Natural killer cell treated with Interleukin-12 subunit alpha and Interleukin-12 subunit beta and Interleukin-15 and Interleukin-18, amount 100 ng/mL, for 72 hours (primary cell): Measurements from ENCODE around the gene HOMEZ. TPM values are rescaled to one million over a fixed set of nuclear protein-coding genes. Genes with fewer than 3 reads are reported as not detected.

ENCODE experiments used
- ATAC-seq, 2 donors: fragments of 150-1000 bp; cut with Tn5 transposase in 1 of 2; sonication (Bioruptor Pico), chemical (Tn5 transposase) in 1 of 2; 2 replicates each; pipeline ENCODE4 v1.10.0; 2021
- DNase-seq: peaks from one replicate; pipeline ENCODE4 v3.0.0; 2022; ENCODE audit warnings: low spot score
- H3K27ac Mint-ChIP-seq, 2 donors: 1 replicate in 1 of 2; 2 replicates in 1 of 2; pipeline ENCODE4 v1.8.0; 2022; ENCODE audit warnings: mixed read lengths in 2 of 2, mild to moderate bottlenecking in 1 of 2, moderate library complexity in 1 of 2
- H3K27me3 Mint-ChIP-seq, 2 donors: 1 replicate in 1 of 2; 2 replicates in 1 of 2; pipeline ENCODE4 v1.8.0; 2022; ENCODE audit warnings: mixed read lengths in 2 of 2
- H3K36me3 Mint-ChIP-seq: one replicate; pipeline ENCODE4 v1.8.0; 2022; ENCODE audit warnings: mixed read lengths
- H3K4me1 Mint-ChIP-seq, 2 donors: 1 replicate in 1 of 2; 2 replicates in 1 of 2; pipeline ENCODE4 v1.8.0; 2022; ENCODE audit warnings: low read depth in 2 of 2, mixed read lengths in 2 of 2, mild to moderate bottlenecking in 1 of 2
- H3K4me3 Mint-ChIP-seq: one replicate; pipeline ENCODE4 v1.8.0; 2022; ENCODE audit warnings: mixed read lengths
- H3K9me3 Mint-ChIP-seq: 2 replicates; pipeline ENCODE4 v1.8.0; 2022; ENCODE audit warnings: mixed read lengths
- total RNA-seq, 2 donors: library from RNA; stranded (reverse); gene quantifications; one replicate each; pipeline ENCODE4 v1.2.3, GENCODE V29; 2022

Gene HOMEZ
- total RNA-seq, 2 donors from 2014 or later = 5.8 to 7.8 TPM

- H3K4me1 Mint-ChIP-seq = peaks cover 19 to 25% of the 10 kb centered on the region in 2 donors
- H3K27me3 Mint-ChIP-seq = no peaks in the 10 kb centered on the region
- peak overlapping the region; percentile 99 for H3K4me3 Mint-ChIP-seq
- ATAC-seq (peak; percentile 90 to 91), DNase-seq (peak; percentile 99)
- H3K36me3 Mint-ChIP-seq = no peaks in the 10 kb centered on the region
- H3K9me3 Mint-ChIP-seq = no peaks in the 10 kb centered on the region
- peak overlapping the region; percentile 96 to 97 for H3K27ac Mint-ChIP-seq
These were observed 15.5 kb upstream of the HOMEZ start for GRCh38 chr14:23301288-23301968.

- H3K27me3 Mint-ChIP-seq = no peaks in the 10 kb centered on the region
- H3K4me3 Mint-ChIP-seq = peak overlapping the region; percentile 99
- no peak for DNase-seq
These were observed 14.8 kb upstream of the HOMEZ start for GRCh38 chr14:23300687-23301223.

GRCh38 chr14:23299986-23300686 is 14.2 kb upstream of the HOMEZ start:
- DNase-seq (no peak), ATAC-seq (no peak)

More at GRCh38 chr14:23300687-23301223, 14.8 kb upstream of the HOMEZ start:
- H3K27ac Mint-ChIP-seq = peak overlapping the region; percentile 96 to 97
- no peak for ATAC-seq
- no peaks in the 10 kb centered on the region for H3K36me3 Mint-ChIP-seq
- no peaks in the 10 kb centered on the region for H3K9me3 Mint-ChIP-seq
- H3K4me1 Mint-ChIP-seq = peaks cover 14 to 23% of the 10 kb centered on the region in 2 donors

GRCh38 chr14:23299211-23299957 is 13.5 kb upstream of the HOMEZ start:
- peak overlapping the region; percentile 96 to 97 for H3K27ac Mint-ChIP-seq
- DNase-seq = no peak
- H3K4me3 Mint-ChIP-seq = peak overlapping the region; percentile 99

More at GRCh38 chr14:23299986-23300686, 14.2 kb upstream of the HOMEZ start:
- Mint-ChIP-seq H3K27ac (peak overlapping the region; percentile 96 to 97), H3K27me3 (no peaks in the 10 kb centered on the region), H3K4me3 (peak overlapping the region; percentile 99), H3K36me3 (no peaks in the 10 kb centered on the region), H3K4me1 (peaks cover 16 to 20% of the 10 kb centered on the region in 2 donors), H3K9me3 (no peaks in the 10 kb centered on the region)

GRCh38 chr14:23297611-23298277 is 11.8 kb upstream of the HOMEZ start:
- Mint-ChIP-seq H3K36me3 (no peaks in the 10 kb centered on the region), H3K4me1 (peaks cover 14 to 19% of the 10 kb centered on the region in 2 donors), H3K9me3 (no peaks in the 10 kb centered on the region), H3K27me3 (no peaks in the 10 kb centered on the region), H3K4me3 (no peak overlapping the region), H3K27ac (no peak overlapping the region)
- DNase-seq (no peak), ATAC-seq (no peak)

More at GRCh38 chr14:23299211-23299957, 13.5 kb upstream of the HOMEZ start:
- no peak for ATAC-seq
- H3K9me3 Mint-ChIP-seq = no peaks in the 10 kb centered on the region
- no peaks in the 10 kb centered on the region for H3K27me3 Mint-ChIP-seq
- peaks cover 19% of the 10 kb centered on the region in 2 donors for H3K4me1 Mint-ChIP-seq
- H3K36me3 Mint-ChIP-seq = no peaks in the 10 kb centered on the region

GRCh38 chr14:23297096-23297495 is 11.2 kb upstream of the HOMEZ start:
- Mint-ChIP-seq H3K36me3 (no peaks in the 10 kb centered on the region), H3K4me3 (no peak overlapping the region), H3K4me1 (peaks cover 11 to 19% of the 10 kb centered on the region in 2 donors), H3K9me3 (no peaks in the 10 kb centered on the region), H3K27ac (no peak overlapping the region), H3K27me3 (no peaks in the 10 kb centered on the region)
- DNase-seq = no peak
- no peak for ATAC-seq

GRCh38 chr14:23296012-23296777 is 10.3 kb upstream of the HOMEZ start:
- H3K9me3 Mint-ChIP-seq = no peaks in the 10 kb centered on the region
- peaks cover 0 to 4% of the 10 kb centered on the region in 2 donors for H3K27me3 Mint-ChIP-seq
- no peak overlapping the region for H3K4me3 Mint-ChIP-seq
- no peaks in the 10 kb centered on the region for H3K36me3 Mint-ChIP-seq
- DNase-seq = no peak
- ATAC-seq = no peak
- H3K4me1 Mint-ChIP-seq = peaks cover 9 to 19% of the 10 kb centered on the region in 2 donors
- peak overlapping the region in 1 of 2 donors; percentile 79 for H3K27ac Mint-ChIP-seq

- ATAC-seq = peak; percentile 80 to 83
- no peak for DNase-seq
- Mint-ChIP-seq H3K27ac (peak overlapping the region in 1 of 2 donors; percentile 79), H3K4me3 (no peak overlapping the region), H3K27me3 (peaks cover 0 to 4% of the 10 kb centered on the region in 2 donors), H3K4me1 (peaks cover 5 to 16% of the 10 kb centered on the region in 2 donors), H3K9me3 (no peaks in the 10 kb centered on the region), H3K36me3 (no peaks in the 10 kb centered on the region)
These were observed 9.0 kb upstream of the HOMEZ start for GRCh38 chr14:23294734-23295561.

GRCh38 chr14:23286902-23287479 is 1.1 kb upstream of the HOMEZ start:
- H3K4me3 Mint-ChIP-seq = peak overlapping the region; percentile 99
- H3K9me3 Mint-ChIP-seq = no peaks in the 10 kb centered on the region
- H3K27ac Mint-ChIP-seq = peak overlapping the region; percentile 85 to 95
- H3K27me3 Mint-ChIP-seq = peaks cover 0 to 4% of the 10 kb centered on the region in 2 donors
- DNase-seq (no peak), ATAC-seq (no peak)
- peaks cover 20 to 23% of the 10 kb centered on the region in 2 donors for H3K4me1 Mint-ChIP-seq
- H3K36me3 Mint-ChIP-seq = no peaks in the 10 kb centered on the region

- ATAC-seq (peak in 1 of 2 donors; percentile 5), DNase-seq (no peak)
- H3K36me3 Mint-ChIP-seq = no peaks in the 10 kb centered on the region
- H3K4me1 Mint-ChIP-seq = peaks cover 20 to 23% of the 10 kb centered on the region in 2 donors
- H3K9me3 Mint-ChIP-seq = no peaks in the 10 kb centered on the region
- peak overlapping the region; percentile 99 for H3K4me3 Mint-ChIP-seq
- H3K27me3 Mint-ChIP-seq = no peaks in the 10 kb centered on the region
- H3K27ac Mint-ChIP-seq = peak overlapping the region; percentile 85 to 95
These were observed 357 bp downstream of the HOMEZ start for GRCh38 chr14:23285530-23286019.

- H3K4me3 Mint-ChIP-seq = peak overlapping the region; percentile 99
- DNase-seq (no peak), ATAC-seq (no peak)
- no peaks in the 10 kb centered on the region for H3K9me3 Mint-ChIP-seq
- H3K27me3 Mint-ChIP-seq = no peaks in the 10 kb centered on the region
- peak overlapping the region; percentile 85 to 95 for H3K27ac Mint-ChIP-seq
- H3K36me3 Mint-ChIP-seq = no peaks in the 10 kb centered on the region
- H3K4me1 Mint-ChIP-seq = peaks cover 20 to 23% of the 10 kb centered on the region in 2 donors
These were observed 1.0 kb downstream of the HOMEZ start for GRCh38 chr14:23284654-23285529.
